Measurements from ENCODE around the gene SACM1L.

DNA sequence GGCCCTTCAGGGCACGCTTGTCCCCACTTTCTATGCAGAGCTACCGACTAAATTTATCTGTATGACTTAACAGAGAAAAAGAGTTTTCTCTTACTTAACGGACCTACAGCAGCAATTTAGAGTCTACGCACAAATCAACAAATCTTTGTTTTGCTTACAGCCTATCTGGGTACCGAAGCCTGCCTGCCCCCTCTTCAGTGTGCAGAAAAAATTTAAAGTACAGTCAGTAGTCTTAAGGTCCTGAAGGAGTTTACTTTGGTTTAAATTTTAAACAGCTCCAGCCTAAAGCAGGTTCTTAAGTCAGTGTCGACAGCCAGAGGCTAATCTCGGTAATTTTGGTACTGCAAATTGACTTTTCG is 570 bp downstream of the SACM1L start:
- TF ChIP-seq CTCF (conservative IDR thresholded peaks at IDR 0.05; ENCODE audit: low read depth, low read length) (no peak), NFE2L2 (IDR thresholded peaks at IDR 0.05; ENCODE audit: low read depth, low read length) (no peak), FOS (IDR thresholded peaks at IDR 0.05; ENCODE audit: low read depth, low read length) (no peak), POLR2A (IDR thresholded peaks at IDR 0.05; ENCODE audit: low read depth, low read length) (no peak), CEBPB (IDR thresholded peaks at IDR 0.05; ENCODE audit: low read depth, low read length) (no peak), BHLHE40 (IDR thresholded peaks at IDR 0.05; ENCODE audit: low read depth, low read length) (no peak), USF2 (IDR thresholded peaks at IDR 0.05; ENCODE audit: low read depth, low read length) (no peak), MAZ (IDR thresholded peaks at IDR 0.05; ENCODE audit: borderline replicate concordance, low read depth, low read length) (no peak), RFX5 (IDR thresholded peaks at IDR 0.05; ENCODE audit: low read depth, low read length) (no peak), MXI1 (IDR thresholded peaks at IDR 0.05; ENCODE audit: borderline replicate concordance, low read depth, low read length) (no peak), RAD21 (IDR thresholded peaks at IDR 0.05; ENCODE audit: low read length) (no peak), MAFK (IDR thresholded peaks at IDR 0.05; ENCODE audit: low read depth, low read length) (no peak)
- TF ChIP-seq, protein P1, sequence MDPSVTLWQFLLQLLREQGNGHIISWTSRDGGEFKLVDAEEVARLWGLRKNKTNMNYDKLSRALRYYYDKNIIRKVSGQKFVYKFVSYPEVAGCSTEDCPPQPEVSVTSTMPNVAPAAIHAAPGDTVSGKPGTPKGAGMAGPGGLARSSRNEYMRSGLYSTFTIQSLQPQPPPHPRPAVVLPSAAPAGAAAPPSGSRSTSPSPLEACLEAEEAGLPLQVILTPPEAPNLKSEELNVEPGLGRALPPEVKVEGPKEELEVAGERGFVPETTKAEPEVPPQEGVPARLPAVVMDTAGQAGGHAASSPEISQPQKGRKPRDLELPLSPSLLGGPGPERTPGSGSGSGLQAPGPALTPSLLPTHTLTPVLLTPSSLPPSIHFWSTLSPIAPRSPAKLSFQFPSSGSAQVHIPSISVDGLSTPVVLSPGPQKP (IDR thresholded peaks at IDR 0.05; ENCODE audit: borderline replicate concordance, low read depth, low read length) = no peak

Measured in IMR-90 (cell line).